CD4-positive, alpha-beta T cell treated with Interleukin-1 beta for 1 hour (primary cell): ENCODE measurements around the gene WDR82.
A peak's percentile ranks its signal among the peaks of the same experiment; 100 is the strongest.

Experiments used
- DNase-seq, 2 donors: peaks; one replicate each; pipeline ENCODE4 v3.0.0-alpha.2; 2020 to 2022

WDR82 gene, protein sequence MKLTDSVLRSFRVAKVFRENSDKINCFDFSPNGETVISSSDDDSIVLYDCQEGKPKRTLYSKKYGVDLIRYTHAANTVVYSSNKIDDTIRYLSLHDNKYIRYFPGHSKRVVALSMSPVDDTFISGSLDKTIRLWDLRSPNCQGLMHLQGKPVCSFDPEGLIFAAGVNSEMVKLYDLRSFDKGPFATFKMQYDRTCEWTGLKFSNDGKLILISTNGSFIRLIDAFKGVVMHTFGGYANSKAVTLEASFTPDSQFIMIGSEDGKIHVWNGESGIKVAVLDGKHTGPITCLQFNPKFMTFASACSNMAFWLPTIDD

DNA sequence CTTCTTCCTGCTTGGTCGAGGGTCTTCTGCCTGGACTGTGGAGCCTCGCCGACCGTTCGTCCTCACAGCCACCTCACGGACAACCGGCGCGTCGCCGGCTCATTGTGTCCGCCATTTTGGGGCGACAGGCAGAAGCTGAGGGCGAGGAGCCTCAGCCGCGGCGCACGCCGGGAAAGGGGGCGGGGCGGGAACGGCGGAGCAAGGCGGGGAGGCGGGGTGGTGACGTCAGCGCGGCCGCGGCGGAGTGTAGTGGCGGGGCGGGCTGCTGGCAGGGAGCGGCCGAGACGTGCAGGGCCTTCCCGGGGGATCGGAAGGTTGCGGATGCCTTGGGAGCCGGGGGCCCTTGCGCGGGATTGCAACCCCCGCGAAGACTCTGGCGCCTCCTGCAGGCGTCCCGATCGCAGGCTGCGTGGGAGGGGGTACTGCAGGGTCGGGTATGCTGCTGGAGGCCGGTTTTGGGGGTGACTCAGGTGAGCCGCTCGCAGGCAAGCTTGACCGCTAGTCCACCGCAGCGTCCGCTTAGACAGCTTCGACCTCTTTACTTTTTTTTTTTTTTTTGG, at the start of gene WDR82:
Gene WDR82, minus strand, starts transcription at position 140 of the 560 bp plus-strand sequence. CDS start 288 bp downstream, outside the sequence.
- peak; percentile 96 for DNase-seq

DNA sequence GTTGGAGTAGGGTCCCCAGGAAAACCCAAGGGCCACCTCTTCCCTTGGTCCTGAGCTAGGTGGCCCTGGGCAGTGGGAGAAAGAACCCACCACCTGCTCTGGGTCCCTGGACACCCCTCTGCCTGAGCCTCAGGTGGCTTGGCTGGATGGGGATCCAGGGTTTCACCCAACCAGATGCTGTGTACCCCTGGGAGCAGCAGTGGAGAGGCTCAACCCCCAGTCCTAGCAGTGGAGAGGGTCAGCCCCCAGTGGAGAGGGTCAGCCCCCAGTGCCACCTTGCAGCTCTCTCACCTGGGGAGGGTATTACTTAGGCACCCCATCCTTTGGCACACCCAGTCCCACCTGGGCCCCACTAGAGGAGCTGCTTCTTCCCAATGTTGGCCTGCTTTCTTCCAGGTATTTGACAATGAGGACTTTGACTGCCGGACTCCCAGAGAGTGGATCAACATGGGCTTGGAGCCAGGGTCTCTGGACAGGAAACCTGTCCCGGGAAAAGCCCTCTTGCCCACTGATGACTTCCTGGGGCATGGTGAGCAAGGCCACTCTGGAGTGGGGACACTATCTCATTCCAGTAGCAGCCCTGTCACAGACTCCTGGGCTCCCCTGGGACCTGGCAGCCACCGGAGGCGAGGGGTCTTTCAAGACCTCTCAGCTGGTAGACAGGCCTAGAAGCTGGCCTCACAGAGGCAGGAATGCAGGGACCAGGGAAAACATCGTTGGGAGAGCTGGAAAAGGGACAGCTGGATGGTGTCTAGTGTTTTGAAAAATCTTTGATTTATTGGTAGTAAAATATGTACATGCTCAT, 49.2 kb upstream of the WDR82 start:
- no peak for DNase-seq

DNA sequence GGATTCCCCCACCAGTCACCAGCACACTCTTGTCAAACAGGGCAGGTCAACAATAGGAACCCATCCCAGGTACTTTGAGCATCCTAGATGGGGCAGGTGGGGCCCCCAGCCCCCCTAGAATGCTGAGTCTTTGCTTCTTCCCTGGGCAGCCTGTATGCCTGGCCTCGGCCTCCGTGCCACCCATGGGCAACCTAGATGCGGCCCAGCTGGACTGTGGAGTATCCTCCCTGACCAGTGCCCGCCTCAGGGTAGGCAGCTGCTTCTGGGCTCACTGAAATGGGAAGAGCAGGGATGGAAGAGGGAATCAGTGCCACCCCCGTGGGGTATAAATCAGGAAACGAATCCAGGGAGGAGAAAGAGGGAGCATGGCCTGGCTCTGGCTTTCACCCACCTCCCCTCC, 48.5 kb upstream of the WDR82 start:
- DNase-seq: no peak

DNA sequence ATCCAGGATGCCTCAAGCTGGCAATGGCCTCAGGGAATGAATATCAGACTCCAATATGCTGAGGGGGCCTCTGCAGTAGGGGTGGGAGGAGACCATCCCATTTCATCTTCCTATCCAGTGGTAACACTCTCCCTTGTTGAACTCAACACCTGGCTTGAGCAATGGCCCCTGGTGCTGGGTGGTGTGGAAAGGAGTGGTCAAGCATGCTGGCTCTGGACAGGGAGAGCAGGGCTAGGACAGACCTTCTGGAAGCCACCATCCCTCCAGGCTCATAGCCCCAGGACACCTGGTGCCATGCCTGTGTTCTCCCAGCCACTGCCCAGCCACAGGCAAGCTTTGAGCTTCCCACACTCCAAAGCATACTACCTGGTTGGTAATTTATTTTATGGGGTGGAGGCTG, 47.2 kb upstream of the WDR82 start:
- DNase-seq: no peak

DNA sequence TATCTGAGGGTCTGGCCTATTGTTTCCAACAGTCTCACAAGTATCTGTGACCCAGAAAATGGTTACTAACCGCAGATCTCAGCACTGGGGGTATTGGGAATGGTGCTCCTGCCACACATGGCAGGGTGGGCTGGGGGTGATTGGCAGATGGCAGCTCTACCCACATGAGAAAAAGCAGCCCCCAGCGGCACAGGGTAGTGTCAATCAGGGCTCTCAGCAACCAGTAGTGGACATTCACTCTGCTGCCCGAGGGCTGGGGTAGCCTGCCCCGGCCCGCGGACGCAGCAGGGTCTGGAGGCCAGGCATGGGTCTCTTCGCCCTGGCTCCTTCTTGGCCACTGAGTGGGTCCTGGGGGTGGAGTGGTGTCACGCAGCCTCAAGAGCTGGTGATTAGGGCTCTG, 46.2 kb upstream of the WDR82 start:
- DNase-seq: no peak

DNA sequence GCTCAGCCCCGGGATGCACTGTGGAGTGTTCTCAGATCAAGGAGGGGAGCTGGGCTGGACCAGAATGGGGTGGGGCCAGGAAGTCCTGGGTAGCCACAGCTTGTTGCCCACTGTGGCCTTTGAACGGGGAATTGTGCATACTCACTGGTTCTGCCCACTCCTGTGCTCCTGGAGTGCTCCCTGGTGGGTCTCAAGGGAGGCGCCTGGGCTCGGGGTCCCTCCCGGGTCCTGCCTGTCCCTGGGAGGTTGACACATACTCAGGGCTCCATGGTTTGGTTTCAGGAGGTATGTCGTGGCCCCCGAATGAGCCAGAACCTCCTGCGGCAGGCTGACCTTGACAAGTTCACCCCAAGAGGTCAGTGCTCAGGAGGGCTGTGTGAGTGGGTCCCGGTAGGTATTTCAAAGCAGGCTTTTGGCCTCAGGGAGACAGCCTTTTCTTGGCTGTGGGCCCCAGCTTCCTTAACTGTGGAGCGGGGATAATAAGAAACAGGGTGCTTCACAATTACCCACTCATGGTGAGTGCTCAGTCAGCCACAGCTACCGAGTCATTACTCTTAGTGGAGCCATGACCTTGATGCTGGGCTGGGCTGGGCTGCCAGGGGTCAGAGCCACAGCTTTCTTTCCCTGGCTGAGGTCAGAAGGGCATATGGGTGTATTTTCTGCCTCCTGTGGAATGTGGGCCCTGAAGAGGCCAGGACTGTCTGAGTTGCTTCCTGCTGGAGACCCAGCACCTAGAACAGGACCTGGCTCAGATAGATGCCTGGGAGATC, 45.3 kb upstream of the WDR82 start:
- DNase-seq: no peak

DNA sequence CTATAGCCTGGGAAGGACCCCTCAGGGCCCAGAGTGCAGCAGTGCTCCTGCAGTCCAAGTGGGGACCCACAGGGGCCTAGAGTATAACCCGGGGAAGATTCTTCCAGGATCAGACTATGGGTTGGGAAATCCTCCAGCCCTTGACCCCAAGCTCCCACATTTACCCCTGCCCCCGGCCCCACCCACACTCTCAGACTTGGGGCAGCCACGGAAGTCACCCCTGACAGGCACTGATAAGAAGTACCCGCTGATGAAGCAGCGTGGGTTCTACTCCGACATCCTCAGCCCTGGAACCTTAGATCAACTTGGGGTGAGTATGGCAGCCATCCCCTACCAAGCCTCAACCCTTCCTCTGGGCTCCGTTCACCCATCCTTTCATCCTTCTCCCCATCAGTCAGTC, 44.0 kb upstream of the WDR82 start:
- DNase-seq: no peak

DNA sequence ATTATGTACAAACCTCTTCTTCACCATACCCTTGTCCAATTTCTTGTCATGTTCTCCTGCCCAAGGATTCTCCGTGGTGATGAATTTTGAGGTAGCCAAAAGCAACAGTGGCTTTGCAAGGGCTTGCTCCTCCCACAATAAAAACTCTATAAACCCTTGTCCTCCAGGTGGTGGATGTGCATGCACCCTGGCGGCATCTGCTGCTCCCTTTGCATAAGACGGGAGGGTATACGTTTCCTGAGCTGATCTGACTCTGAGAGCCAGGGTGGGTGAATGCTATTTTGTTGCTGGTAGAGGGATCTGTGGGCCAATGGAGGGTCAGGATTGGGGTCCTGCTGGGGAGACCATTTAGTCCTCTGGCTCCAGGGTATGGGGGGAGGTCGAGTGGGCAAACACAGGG, 43.0 kb upstream of the WDR82 start:
- DNase-seq: no peak

DNA sequence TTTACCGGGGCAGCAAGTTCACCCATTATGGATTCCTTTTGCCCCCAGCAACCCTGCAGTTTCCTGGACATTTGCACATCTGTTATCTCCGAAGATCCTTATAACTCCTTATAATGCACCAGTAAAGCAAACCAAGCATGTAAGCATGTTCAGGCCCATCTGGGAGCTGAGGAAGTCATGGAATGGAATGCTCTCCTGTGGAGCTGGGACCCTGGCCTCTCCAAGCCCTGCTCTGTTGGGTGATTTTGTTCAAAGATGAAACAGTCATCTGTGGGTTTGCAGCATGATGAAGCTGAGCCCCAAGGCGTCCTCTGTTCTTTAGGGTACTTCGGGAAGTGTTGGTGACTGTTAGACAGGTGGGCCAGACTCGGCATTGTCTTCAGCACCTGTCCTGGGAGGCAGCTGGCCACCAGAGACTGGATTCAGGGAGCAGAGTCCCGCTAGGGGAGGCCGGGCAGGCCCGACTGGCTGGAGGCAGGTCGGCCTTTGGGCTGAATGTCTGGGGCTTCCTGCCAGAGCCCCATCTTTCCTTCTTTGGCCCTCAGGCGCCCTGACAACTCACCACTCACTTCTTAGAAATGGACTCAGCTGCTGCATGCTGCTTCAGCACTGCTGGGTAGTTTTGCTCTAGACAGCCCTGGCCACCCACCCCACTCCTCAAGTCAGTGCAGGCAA, 41.6 kb upstream of the WDR82 start:
- DNase-seq: no peak

DNA sequence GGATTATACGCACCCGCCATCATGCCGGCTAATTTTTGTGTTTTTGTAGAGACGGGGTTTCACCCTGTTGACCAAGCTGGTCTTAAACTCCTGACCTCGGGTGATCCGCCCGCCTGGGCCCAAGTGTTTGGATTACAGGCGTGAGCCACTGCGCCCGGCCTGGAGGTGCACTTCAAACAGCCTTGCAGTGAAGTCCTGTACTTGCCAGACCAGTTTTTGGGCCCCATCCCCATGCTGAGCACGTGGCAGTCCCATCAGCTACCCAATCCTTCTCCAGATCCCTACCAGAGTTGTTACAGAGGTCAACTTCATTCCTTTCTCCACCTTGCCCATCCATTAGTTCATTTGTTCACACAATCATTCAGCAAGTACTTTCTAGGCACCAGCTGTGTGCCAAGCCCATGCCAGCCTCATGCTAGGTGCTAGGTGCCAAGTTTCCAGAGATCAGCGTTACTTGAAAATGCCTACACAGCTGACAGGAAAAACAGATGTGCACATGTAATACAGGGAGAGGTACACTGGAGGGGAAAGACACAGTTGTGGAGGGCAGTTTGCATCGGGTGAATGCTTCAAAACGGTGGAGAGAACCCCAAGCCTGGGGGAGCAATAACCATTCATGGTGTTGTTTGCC, 39.9 kb upstream of the WDR82 start:
- no peak for DNase-seq

DNA sequence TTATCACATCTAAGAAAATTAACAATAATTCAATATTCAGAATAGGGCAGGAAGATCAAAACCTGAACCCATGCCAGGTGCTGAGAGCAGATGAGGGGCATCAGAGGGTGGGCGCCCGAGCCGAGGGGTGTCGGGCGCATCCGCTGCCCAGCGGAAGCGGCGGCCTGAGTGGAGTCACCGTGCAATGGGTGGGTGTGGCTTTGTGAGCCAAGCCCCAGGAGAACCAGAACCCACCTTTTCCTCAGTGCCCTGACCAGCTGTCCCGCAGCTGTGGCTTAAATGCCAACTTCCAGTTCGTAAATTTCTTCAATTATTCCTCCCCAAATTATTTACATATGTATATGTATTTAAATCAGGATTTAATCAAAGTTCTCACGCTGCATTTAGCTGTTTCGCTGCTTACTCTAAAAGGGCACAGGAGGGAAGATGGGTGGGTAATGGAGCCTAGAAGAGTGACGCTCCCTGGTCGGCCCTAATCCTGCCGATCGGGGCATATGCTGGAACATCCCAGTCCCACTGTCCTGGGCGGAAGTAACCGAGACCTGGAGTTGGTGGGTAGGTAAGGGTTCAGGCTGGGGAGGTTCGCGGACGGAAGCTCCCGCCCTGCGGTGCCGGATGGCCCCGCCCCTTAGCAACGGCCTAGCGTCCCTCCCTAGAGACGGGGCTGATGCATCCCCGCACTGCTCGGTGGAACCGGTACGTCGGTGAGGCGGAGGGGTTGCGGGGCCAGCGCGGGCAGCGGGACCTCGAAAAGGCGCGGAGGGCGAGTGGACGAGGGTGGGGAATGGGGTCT, 39.0 kb upstream of the WDR82 start:
- peak; percentile 75 to 76 for DNase-seq

DNA sequence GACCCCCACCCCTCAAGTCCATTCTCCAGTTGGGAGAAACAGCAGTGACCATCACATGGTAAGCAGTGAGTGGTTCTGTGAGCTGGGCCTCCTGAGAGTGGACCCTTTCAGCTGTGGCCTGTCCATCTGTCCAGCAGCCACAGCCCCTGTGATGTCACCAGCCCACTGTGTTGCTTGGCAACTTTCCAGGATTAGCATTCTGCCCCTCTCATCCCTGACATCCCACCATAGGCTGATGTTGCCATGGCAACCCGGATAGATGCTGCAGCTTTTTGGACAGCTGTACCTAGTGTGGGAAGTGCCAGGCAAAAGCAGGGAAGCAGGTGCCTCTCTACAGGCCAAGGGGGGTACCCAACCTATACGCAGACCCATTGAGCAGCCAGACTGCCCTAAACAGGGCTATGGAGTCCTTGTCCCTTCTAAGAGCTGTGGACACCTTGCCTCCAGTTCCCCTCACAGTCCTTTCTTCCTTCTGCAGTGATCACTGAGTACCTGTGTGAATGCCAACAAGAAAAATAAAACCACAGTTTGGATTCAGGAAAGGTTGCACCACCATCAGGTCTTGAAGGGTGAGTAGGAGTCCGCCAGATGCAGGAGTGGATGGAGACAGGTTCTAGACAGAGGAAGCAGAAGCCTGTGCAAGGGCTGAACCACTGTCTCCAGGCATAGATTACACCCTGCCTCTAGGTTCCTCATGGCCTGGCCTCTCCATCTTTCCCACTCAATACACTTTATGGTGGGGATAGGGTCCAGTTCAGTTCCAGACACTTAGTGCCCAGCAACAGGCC, 37.7 kb upstream of the WDR82 start, which contains the start of gene DNAH1:
Gene DNAH1, plus strand, starts transcription at position 343 of the 788 bp plus-strand sequence. CDS start 6,124 bp downstream, outside the sequence.
- DNase-seq: no peak

DNA sequence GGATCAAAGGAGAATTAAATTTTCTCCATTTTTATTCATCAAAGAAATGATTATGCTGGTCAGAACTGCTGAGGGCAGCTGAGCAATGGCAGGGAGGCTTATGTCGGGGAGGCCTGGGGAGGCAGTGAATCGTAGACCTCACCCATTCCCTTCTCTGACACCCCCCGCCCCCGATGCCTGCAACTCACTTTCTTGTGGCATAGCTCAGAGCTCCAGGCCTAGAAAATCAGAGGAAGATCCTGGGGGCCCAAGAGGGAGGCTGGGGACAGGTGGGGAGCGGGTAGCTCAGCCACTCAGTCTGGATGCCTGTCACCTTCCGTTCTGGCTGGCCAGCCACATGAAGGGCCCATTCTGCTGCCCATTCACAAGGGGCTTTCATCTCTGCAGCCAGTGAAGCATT, 36.6 kb upstream of the WDR82 start:
- DNase-seq: no peak

DNA sequence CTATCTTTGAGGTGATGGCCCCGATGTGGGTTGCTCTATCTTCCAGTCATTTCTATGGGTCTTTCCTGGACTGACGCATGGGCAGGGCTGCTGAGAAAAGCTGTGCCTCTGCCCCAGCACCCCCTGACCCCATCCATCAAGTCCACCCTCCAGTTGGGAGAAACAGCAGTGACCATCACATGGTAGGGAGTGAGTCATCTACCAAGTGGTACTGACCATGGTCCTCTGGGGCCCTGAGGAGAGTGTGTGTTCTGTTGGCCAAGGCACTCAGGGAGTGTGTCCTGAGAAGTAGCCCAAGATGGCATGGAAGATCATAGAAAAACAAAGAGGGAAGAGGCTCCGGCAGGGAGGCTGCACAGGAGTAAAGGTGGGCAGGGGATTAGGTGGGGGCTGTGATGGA, 36.0 kb upstream of the WDR82 start:
- DNase-seq: no peak

DNA sequence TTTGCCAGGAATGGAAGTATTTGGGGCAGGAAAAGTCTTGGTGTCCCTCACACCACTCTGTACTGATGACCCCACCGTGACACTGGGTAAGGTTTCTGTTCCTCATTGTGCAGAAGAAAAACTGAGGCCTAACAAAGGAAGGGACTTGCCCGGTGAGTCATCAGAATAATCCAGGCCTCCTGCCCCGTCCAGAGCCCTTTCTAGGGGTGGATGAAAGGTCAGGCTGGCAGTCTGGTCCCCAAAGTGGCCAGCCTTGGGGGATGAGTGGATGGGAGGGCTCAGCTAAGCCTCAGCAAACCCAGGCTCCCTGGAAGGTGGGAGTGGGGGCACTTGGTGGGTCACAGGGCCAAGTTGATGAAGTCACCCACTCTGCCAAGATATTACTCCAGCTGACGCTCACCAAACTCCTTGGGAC, 35.3 kb upstream of the WDR82 start:
- peak in 1 of 2 donors; percentile 68 for DNase-seq

DNA sequence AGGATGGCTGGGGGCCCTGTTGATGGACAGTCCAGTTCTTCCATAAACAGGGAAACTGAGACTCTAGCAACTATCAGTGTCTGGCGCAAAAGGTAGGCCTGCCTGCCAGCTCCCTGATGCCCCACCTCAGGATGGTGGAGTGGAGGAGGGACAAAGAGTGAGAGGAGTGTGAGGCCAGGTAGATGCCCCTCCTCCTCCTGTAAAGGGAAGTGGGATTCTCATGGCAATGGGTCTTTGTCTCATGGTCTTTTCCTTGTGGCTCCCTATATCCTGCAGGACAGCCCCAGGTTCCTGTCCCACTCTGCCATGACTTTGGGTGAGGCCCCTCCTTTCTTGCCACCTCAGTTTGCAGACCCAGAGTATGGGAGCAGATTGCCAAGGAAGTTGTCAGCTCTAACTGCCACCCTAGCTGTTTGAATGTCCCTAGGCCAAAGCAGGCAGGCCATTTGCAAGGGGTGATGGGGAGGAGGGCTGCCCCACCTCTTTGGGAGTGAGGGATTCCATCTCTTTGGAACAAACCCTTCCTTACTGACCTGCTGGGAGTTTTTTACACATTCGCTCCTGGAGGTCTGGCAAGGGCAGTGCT, 34.8 kb upstream of the WDR82 start:
- DNase-seq: no peak

DNA sequence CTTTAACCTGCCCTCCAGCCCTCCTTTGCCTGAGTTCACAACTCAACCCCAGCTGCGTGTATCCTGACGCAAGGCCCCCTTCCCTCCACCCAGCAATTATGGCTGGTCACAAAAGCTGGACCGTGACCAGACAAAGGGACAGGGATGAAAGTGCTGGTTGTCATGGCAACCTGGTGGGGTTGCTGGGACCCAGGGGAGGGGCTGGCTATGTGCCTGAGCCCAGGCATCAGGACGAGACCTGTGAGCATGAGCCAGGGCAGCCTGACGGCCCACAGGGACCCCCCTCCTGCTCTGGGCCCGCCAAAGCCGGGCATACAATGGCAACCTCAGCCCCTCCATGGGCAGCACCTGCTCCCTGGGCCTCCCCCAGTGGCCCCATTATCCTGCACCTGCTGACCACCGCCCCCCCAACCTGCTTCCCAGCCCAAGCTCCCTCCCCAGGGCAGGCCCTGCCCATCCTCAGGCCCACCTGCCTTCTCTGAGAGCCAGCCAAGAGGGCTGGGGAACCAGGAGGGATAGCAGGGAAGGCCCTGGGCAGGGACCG, 33.2 kb upstream of the WDR82 start:
- no peak for DNase-seq

DNA sequence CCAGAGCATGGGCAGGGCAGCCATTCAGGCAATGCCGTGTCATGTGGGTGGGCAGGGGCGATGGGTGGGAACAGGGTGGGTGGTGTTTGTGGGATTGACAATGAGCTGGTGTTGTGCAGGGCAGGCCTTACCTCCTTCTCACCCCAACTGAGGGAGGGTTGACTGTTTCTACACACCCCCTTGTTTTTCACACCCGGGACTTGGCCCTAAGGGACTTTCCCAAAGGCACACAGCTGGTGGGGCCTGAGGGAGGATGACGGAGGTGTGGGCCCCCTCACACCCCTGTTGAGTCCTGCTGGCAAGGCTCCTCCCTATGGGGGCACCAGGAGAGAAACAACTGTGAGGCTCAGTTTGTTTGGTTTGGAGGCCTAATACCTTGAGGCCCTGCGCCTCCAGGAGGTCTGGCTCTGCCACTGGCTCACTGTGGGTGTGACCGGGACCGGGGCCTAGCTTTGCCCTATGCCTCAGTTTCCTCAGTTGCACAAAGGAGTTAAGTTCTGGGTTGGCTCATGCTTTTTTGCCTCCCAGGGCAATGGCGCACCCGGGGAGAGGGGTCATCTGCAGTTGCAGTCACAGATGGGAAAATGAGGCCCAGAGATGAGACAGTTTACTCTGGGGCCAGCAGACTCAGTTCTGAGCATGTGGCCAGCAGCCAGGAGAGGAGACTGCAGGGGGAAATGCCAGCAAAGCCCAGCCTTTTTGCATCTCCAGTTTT, 32.6 kb upstream of the WDR82 start:
- peak; percentile 69 to 72 for DNase-seq

DNA sequence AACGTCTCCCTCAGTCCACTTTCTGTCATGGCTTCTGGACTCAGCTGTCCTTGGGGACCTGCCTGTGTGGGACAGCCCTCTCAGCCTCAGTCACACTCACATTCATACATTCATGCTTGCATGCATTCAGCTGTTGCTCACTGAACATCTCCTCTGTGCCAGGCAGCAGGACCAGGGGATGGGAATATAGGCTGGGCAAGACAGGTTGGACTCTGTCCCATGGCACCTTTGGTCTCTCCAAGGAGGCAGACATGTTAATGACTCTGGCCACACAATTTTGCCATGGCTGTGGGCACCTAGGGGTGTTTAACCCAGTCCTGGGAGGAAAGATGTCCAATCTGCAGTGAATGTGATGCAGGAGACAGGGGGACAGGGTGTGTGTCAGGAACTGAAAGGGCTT, 29.9 kb upstream of the WDR82 start:
- DNase-seq: no peak
